Measurements from ENCODE around the gene MROH7.

GRCh38 chr1:54610048-54610447 is 31.5 kb upstream of the MROH7 start:
- TF ChIP-seq, protein P1, sequence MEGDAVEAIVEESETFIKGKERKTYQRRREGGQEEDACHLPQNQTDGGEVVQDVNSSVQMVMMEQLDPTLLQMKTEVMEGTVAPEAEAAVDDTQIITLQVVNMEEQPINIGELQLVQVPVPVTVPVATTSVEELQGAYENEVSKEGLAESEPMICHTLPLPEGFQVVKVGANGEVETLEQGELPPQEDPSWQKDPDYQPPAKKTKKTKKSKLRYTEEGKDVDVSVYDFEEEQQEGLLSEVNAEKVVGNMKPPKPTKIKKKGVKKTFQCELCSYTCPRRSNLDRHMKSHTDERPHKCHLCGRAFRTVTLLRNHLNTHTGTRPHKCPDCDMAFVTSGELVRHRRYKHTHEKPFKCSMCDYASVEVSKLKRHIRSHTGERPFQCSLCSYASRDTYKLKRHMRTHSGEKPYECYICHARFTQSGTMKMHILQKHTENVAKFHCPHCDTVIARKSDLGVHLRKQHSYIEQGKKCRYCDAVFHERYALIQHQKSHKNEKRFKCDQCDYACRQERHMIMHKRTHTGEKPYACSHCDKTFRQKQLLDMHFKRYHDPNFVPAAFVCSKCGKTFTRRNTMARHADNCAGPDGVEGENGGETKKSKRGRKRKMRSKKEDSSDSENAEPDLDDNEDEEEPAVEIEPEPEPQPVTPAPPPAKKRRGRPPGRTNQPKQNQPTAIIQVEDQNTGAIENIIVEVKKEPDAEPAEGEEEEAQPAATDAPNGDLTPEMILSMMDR (IDR thresholded peaks at IDR 0.05) = no peak
- no peak for TF ChIP-seq POLR2AphosphoS5 (IDR thresholded peaks at IDR 0.05)
- TF ChIP-seq EP300 (IDR thresholded peaks at IDR 0.05) = no peak
